NCI-H345 treated with DMSO at 0.1 percent for 48 hours (cell line): ENCODE data around the gene CDH4.

Source experiments
- DNase-seq: peaks from one replicate; lab custom pipeline; 2025; ENCODE audit not compliant: unreplicated experiment; lab: John Stamatoyannopoulos, UW

Gene CDH4

DNA sequence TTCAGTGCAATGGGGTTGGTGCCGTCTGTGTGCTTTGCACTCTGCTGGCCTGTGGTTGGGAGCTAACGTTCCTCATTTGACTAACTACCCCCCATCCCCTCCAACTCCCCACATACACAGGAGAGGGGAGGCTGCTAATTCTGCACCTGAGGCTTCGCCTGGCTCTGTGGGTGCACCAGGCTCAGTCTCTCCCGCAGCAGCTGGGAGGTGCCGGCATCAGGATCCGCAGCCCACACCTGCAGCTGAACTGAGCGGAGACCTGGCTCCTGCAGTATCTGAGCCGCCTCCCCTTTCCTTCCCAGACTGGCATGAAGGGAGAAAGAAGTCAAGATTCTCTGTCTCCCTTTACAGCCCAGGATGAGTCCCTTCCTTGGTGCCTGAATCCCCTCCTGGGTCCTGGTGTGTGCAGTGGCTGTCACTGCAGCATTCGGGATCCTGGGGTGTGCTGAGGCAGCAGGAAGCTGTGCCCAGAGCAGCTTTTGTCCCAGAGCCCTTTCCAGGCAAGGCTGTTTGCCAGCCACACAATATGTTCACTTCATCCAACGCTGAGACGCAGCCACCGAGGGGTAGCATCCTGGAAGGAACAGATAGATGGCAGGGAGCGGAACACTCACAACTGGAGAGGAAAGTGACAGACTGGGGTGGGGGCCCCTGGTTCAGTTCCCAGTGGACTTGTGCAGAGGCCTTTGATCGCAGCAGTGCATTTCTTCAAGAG is 70.2 kb downstream of the CDH4 start:
- no peak for DNase-seq

- no peak for DNase-seq
These were observed 72.8 kb downstream of the CDH4 start for GRCh38 chr20:61324906-61325305.

- no peak for DNase-seq
These were observed 73.7 kb downstream of the CDH4 start for GRCh38 chr20:61325718-61326117.

- DNase-seq, result no peak
These were observed 77.0 kb downstream of the CDH4 start for GRCh38 chr20:61328911-61329558.

DNA sequence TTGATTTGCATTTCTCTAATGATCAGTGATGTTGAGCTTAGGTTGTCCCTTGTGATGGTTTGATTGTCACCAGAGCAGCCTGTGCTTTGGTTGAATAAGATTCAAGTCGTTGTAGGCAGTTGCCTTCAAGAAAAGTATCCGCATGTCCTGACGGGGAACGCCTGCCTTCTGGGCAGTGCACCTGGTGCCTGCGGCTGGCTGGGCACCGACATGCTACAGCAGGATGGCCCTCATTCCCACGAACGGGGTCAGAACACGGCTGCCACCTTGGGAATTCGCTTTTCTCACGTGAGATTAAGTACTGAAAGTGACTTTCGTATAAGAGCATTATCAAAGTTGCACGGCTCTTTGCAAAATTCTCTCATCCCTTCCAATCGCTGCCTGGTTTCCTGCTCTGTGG is 78.4 kb downstream of the CDH4 start:
- DNase-seq, result no peak

- DNase-seq, result no peak
These were observed 79.5 kb downstream of the CDH4 start for GRCh38 chr20:61331543-61331942.

DNA sequence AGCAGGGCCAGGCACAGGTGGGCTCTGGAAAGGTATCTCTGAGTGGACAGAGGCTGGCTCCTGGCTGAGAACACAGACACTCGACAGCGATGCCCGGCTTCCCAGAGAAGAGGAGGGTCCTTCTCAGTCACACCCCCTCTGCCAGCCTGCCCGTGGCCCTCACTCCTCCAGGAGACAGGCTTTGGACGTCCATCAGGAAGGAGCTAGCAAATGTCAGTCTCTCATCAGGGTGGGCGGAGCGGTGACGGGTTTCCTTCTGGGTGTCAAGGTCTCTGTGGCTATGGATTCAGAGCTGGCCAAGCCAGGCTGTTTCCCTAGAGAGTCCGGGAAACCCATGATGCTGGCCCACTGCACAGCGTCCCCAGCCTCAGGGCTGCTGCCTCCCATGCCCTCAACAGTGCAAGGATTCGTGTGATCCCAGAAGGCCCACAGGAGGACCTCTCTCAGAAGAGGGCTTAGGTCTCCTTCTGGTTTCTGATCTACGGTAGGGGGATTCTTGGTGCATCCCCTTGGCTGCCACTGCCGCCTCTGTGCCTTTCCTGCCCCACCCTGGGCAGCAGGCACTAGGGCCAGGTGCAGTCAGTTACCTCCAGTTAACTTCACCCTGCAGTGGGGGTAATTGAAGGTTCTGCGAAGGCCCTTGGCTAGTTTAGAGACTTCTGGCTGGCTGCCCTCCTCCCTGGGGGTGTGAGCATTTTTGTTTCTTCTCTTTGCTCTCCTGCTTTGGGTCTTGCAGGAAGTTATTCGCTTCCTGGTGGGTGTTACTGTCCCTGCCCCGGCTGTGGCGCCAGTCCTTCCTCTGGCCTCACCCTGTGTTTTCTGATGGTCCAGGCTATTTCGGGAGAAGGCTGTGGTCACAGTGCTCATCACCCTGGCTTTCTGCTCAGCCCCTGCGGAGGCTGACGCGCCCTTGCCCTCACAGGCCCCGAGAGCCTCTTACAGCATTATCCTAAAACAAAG is 80.2 kb downstream of the CDH4 start:
- no peak for DNase-seq

DNA sequence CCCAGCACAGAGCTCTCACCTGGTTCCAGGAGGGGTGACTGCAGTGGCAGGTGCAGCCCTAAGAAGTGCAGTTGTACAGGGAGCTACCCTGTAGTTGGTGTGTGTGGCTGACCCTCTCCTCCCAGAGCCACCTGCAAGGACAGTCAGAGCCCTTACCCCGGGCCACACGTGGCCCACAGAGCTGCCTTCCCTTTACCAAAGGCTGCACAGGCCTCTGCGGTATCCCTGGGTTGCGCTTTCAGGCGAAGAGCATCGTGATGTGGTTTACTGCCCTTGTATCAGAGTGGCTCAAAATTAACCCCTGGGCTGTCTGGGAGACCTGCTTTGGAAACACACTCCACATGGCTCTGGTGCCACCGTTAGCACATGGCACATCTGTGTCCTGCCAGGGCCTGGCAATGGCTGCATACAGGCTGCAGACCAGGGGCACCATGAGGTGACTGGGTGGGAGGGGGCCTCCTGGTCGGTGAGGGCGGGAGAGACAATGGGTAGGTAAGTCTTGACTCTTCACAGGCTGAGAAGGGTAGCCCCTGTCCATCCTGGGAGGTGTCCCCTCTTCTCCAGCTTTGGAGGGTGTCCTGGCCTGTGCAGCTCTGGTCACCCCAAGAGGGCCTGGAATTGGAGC is 81.5 kb downstream of the CDH4 start:
- no peak for DNase-seq

GRCh38 chr20:61340157-61340556 is 88.1 kb downstream of the CDH4 start:
- DNase-seq, result no peak

DNA sequence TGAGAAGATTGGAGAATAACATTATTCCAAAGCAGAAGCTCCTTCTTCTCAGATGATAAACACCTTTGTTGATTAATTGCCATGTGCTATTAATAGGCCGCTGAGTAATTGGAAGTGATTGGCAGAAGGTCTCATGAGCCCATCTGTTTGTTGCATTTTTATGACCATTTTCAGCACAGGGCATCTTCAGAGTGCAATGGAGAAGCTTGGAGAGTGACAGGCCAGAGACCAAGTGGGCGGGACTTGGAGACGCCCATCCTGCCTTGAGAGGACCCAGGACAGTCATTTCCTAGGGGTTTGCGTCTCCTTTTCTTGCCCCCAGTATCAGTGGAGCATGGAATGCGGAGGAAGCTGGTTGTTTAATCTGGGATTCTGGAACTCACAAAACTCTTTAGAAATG is 89.5 kb downstream of the CDH4 start:
- DNase-seq, result no peak

- no peak for DNase-seq
These were observed 91.9 kb downstream of the CDH4 start for GRCh38 chr20:61343934-61344333.

DNA sequence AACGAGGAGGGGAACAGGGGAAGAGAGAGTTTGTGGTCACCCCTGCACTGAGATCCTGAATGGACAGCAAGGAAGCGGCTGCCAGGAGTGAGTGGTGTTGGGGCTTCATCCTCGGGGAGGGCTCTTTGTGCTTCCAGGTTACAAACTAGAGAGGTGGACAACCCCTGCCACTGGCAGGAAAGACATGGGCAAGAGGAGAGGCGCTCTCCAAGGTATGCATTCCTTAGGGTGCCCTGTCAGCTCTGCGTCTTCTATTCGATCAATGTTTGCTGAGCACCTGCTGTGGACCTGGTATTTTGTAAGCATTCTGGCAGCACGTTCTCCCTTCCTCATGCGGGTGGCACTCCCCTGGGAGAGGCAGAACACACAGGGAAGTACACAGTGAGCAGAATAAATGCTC is 93.6 kb downstream of the CDH4 start:
- DNase-seq, result no peak

DNA sequence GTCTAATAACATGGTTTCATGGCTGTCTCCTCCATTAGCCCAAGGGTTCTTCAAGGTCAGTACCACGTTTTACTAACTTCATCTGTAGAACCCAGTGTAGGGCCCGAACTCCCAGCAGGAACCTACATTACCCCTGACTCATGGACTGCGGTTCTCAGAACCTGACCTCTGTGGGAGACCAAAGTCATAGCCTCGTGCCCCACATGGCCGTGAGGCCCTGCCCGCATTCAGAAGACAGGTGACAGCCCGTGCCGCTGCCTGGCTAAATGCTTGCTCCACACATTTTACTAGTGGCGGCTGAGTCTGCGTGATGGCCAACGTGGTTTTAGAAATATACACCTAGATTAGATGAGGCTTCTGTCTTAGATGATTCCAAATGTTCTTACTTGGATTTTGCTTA is 94.9 kb downstream of the CDH4 start:
- DNase-seq, result no peak

- no peak for DNase-seq
These were observed 95.4 kb downstream of the CDH4 start for GRCh38 chr20:61347443-61347842.

DNA sequence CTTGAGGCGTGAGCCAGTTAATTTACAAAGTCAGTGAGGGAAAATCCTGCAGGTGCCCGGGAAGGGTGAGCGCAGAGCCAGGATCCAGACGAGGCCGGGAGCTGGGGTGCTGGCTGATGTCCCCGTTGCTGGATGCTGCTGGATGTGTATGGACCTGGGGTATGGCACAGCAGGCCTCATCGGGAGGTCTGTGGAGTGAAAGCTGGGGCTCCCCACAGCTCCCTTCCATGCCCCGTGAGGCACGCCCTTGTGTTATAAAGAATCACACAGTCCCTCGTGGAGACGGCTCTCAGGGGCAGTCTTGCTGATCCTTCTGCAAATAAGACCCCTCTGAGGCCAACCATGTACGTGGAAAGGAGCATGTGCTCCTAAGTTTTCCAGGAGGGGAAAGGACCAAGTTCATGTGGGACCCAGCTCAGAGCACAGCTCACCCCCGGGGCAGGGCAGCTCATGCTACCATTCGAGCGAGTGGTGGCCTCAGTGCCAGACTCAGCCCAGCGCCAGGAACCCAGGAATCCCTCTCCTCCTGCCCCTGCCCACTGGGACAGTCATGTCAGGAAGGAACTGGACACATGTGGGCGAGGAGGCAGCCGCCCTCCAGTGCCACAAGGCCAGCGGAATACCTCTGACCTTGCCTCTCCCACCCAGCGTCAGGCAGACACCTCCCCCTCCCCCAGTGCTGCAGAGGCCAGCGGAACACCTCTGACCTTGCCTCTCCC is 97.5 kb downstream of the CDH4 start:
- DNase-seq, result no peak

- no peak for DNase-seq
These were observed 98.6 kb downstream of the CDH4 start for GRCh38 chr20:61350500-61351250.

GRCh38 chr20:61352346-61353260 is 100.5 kb downstream of the CDH4 start:
- DNase-seq, result no peak

- no peak for DNase-seq
These were observed 101.4 kb downstream of the CDH4 start for GRCh38 chr20:61353261-61354000.
